GM19397 (cell line): ENCODE measurements around the gene TLE3.

Source experiments
- ATAC-seq: cut with Tn5 transposase; IDR thresholded peaks from one replicate; pipeline ENCODE4 v1.9.1; 2021; ENCODE audit warnings: mild to moderate bottlenecking, moderate library complexity; ENCODE audit not compliant: unreplicated experiment

Gene TLE3

DNA sequence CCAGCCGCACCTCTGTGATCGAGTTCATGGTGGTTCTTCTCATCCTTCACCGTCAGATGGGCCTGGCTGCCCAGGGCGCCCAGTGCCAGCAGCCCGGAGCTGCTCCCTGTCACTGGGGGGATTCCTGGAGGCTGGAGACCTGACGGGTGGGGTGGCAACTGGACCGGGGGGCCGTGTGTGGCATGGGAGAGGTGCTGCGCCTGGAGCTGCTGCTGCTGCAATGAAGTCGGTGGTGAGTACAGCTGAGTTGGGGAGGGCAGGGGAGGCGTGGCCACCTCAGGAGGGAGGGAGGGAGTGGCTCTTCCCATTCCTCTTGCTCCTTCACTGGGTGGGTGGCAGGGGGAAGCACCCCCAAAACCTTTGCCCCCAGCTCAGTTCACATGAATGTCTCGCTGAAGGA lies 31.7 kb downstream of the TLE3 start:
- no peak for ATAC-seq

DNA sequence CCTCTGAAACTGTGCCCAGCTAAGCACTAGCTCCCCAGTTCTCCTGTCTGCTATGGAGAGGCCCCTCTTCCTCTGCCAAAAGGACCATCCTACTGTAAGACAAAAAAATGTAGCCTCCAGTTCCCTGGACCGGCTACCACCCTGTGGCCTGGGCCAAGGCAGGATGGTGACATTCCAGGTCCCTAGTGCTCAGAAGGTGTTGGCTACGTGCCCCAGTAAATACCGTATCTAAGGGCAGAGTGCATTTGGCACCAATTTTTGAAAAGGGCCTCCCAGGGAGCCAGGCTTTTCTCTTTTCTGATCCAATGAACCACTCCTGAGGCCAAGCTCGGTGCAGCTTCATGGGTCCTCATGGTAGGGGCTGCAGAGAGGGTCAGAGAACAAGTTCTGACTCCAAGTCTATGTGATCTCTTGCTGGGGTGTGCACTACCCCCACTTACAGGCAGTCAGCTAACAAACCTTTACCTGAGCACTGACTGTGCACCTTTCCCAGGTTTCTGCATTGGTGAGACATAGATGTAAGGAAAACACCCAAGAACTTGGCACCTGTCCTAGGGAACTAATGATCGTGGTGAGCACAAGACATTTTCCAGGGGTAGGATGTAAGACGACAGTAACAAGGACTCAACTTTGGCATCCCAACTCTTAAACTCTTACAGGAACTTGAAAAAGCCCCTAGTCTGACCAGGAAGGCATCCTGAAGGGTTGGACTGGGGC lies 32.6 kb downstream of the TLE3 start:
- no peak for ATAC-seq

DNA sequence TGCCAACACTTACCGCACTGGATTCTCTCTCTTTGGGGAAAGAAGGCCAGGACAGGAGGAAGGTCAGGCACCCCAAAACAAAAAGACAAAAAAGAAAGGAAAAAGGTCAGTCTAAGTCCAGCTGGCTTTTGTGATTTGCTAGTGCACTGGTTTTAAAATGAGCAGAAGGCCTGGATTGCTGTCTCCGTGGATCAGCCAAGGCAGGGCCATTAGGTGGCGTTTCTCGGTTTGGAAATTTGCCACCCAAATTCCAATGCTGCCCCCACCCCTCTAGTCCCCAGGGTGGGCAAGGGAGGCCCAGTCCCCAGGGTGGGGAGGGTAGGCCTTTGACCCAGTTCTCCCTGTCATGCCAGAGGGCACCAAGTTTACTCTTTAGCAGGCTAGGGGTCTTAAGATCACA lies 33.3 kb downstream of the TLE3 start:
- ATAC-seq, result no peak

DNA sequence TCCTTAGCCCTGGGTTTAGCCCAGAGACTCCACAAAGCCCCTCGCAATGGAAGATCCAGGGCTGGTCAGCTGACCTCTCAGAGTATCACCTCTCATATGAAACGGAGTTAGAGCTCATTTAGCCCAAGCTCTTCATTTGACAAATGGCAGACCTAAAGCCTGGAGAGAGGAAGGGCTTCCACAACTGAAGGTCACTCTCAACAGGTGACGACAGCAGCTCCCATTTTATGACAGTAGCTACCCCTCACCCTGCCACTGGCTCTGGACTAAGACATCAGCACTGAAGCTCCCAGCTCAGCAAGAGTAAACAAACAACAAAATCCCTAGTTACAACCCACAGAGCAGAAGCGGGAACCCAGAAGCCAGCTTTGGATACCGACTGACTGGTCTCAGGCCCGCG lies 33.7 kb downstream of the TLE3 start:
- ATAC-seq, result no peak

DNA sequence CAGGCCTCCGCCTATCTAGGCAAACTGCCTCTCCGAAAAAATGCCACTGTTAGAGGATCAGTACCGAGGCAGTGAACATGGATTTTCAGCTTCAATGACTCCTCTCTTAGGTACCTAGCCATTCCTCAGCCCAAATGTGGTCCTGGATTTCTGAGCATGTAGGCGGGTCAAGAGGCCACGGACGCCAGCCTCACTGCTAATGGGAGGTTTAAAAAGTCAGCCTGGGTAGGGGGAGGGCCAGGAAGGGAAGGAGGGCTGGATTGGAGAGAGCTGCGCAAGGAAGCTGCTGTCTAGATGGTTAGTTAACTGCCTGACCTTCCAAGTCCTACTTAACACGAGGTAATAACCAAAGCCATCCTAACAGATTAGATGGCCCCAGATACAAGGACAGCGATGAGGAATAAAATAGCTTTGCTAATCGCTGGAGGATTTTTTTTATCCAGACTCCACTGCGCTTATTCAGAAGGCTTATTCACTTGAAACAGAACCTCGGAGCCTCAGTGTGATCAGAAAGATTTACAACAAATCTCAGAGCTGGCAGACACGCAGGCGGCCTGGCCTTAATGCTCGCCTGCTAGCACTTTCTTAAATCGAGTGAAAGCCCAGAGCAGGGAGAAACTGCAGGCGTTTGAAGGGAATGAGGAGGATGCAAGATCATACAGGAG lies 34.3 kb downstream of the TLE3 start:
- no peak for ATAC-seq

DNA sequence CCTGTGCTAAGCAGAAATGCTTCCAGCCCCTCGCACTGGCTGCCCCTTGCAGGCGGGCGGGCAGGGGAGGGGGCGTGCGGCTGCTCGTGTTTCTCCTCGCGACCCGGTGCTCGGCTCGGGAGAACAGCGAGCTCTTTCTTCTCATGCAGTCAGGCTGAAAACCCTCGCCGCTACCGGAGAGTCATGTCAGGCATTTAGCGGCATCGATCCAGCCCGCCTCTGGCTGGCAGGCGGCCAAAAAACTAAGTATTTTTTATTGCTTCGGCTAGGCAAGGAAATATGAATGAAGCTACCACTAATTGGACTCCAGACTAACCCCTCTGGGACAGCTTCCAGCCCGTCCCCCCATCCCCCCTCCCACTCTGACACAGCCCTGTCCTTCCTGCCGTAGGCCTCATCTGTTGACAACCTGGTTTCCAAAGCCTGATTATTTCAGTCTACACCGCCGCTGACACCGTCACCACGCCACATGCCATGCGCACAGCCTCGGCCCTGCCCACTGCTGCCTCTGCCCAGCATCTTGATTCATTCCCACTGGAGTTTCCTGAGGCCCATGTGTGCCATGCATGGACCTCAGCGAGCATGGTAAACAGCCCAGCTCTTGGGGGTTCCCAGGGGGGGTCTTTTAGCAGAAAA lies 35.3 kb downstream of the TLE3 start:
- ATAC-seq, result no peak

DNA sequence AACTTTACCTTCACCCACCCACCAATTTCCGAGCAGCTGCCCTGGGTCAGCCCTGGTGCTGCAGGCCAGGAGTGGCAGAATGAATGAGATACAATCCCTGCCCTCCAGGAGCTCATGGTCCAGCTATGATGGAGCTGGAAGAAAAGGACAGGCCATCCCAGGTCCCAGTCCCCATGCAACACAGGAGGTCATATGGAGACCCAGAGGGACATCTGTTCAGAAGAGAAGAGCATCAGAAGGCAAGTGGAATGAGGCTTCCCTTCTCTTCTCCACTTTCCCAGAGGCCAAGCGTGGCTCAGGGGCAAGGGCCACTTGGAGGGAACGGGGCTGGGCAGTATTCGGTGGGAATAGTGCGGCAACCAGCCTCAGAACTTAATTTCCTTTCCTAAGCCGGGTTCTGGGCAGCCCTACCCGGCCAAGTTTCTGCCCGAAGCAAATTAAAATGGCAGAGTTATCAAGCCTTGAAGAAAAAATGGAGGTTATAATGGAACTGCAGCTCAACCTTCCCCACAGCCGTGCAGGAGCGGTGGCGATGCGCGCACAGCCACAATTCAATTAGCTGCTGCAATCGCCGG lies 35.9 kb downstream of the TLE3 start:
- no peak for ATAC-seq

DNA sequence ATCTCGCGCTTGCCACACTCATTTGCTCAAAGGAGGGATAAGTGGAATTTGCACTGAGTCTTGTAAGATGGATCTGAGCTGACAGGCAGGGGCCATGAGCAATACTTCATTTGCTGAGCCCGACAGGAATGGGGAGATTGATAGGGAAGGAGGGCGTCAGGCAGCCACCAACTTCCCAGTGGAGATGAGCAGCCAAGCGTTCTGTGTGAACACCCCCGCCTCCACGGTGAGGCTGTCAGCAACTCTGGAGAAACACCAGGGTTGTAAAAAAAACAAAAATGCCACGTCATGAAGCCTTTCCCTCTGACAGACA lies 36.8 kb downstream of the TLE3 start:
- ATAC-seq, result no peak

DNA sequence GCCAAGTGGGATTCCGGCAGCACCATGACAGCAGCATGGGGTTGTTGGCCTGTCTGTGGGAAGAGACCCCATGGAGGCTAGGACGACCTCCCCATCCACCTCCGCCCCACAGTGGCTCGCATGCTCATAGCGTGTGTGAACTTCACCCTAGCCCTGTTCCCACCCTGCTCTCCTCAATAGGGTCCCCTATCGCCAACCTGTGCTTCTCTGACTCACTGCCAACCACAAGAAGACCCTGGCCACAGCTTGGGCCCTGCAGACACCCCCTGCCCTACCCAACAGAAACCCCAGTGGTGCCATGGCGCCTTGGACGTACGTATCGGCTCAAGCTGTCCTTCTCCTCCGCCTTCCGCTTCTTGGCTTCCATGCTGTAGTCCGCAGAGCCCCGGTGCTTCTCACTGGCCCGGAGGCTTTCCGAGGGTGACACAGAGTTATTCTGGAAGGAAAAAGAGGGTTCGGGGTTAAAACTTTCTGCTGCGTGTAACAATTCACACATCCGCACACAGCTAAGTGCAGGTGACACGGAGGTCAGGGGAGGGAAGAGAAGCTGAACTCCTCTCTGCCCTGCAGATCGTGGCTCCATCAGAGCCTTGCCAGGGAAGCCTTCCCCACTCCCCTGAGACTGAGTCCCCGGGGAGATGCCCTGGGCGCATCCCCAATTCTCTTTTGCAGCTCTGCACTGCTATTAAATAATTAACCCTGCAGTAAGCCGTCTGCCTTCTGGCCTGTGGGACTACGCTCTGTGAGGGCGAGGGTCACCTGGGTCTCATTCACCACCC lies 37.3 kb downstream of the TLE3 start:
- no peak for ATAC-seq

DNA sequence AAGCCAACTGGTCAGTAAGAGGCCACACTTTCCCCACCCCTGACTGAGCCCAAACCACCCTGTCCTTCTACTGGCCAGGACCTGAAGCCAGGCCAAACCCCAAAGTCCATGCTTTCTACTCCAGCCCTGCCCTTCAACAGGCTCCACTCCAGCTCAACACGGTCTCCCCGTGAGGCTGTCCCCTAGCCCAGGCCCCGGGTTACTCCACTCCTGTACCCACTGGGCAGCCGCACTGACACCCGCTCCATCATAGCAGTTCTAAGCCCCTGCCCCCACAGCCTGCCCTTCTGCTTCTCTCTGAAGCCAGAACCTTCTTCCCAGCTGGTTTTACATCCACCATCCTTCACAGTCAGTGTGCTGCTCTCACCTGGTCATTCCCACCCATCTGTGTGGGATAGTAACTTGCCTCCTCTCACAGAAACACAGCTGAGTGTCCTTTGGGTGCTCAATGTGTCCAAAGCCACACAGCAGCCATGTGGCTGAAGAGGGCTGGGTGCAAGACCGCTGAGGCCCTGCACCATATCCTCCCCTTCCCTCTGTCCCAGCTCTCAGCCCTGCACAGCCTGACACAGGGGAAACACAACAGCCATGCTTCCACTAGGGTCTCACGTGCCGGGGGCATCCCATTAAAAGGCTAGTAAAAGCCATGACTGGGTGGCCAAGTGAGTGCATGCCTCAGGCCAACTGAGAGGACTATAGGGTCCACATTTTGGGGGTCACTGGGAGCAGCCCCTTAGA lies 38.1 kb downstream of the TLE3 start:
- no peak for ATAC-seq

DNA sequence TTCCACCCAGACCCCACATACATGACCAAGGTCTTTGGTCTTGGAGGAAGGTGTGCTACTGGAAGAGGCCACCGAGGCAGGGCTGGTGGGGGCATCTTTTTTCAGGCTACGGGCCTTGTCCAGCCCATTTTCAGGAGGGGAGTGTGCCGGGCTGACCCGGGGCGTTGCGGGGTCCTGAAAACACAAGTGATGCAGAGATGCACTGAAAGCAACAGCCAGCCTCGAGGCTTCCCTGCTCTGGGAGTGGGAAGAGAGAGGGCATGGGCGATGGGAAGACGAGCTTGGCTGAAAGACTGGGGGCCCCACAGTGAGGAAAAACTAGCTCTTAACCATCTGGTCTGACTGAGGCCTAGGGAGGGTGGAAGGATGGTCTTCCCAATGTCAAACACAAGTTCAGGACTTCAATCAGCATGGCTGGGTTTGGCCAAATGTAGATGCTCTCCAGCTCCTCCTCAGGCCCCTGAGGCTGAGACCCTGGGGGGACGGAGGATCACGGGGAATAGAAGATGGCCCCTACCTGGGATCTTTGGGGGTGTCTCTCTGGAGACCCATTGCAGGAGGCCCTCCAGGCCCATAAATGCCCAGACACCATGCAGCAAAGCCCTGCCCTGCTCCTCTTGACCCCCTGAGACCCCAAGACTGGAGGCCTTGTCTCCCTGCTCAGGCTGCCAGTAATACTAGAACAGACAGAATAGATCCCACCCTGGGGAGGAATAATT lies 38.9 kb downstream of the TLE3 start:
- ATAC-seq, result no peak

DNA sequence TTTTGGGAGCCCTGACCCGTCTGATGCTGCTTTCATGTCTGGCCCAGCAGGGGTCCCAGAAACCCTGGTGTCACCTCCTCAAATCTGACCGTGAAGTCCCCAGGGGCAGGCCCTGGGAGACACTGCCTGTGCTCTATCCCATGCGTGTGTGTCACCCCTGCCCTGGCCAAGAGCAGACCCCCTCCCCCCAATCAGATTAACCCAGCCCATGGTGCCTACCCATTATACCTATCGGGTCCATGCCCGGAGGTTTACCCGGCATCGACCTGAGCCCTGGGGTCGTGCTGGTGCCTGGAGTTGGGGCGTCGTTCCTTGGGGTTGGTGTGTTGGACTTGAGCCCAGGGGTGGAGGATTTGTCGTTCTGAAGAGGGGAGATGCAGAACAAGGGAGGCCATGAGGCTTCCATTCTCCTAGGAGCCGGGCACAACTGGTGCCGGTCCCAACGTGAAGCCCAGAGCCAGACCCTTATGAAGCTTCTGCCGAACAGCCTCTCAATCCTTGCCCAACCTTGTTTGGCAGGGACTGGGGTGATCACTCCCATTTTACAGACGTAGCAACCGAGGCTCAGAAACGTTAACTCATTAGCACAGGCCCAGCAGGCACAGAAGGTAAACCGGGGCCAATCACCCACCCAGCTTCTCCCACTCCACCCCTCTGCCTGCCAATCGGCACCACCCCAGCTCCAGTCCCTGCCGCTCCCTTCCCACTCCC lies 39.6 kb downstream of the TLE3 start:
- no peak for ATAC-seq

DNA sequence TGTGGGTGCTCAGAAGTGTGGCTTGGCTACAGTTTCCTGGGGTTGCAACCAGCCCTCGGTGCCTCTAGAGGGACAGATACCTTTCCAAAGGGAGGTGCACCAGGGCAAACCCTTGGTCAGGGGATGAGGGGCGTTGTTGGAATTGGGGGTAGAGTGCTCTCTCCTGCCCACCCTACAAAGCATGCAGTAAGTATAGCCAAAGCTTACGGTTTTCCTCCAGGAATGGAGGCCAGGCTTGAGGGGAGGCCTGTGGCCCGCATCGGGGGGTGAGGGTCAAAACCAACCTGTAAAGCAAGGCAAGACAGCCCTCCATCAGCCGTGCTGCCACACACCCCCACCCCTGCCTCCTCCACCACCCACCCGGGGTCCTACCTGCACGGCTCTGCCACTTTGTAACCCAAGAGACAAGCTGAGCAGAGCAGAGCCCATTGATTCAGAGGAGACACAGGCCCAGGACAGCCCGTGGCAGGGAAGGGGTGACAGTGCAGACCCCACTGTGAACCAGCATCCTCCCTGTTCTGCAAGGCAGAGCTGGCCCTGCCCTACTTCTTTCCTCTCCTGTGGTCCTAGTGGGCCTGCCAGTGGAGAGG lies 41.5 kb downstream of the TLE3 start:
- ATAC-seq, result no peak

DNA sequence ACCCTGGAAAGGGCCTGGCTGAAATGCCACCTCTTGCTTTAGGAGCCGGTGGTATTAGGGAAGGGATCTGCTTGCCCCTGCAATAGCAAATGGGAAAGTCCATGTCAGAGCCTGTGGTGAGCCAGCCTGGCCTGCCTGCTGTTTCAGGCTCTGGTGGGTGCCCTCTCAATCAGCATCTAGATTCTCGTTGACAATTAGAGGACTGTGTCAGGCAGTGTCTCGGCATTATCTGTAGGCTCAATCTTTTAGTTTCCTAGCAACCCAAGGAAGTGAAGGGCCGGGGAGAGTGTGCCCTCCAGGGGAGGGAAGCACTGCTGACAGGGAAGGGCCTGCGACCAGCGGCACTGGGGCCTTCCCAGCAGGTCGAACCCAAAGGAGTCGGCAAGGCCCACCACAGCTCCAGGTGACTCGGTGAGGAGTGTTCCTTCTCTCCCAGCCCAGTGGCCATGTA lies 42.1 kb downstream of the TLE3 start:
- no peak for ATAC-seq

DNA sequence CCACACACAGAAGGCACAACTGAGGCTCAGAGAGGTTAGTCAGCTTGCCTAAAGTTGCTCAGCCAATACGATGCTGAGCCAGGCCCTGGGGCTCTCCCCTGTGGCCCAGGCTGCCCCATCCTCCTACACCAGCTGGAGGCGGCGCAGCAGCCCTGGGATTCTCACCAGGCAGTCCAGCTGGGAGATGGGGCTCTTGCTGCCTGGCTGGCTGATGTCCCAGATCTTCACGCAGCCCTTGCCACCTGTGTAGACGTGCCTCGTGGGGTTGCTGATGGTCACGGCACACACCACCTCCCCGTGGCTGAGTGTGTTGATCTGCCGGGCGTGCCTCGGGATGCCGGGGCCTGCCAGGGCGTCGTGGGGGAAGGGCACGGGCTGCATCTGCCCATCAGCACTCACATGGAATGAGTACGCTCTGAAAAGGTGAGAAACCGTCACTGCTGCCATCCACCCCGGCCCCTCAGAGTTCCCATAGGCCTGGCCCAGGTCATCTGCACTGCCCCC lies 42.8 kb downstream of the TLE3 start:
- no peak for ATAC-seq

DNA sequence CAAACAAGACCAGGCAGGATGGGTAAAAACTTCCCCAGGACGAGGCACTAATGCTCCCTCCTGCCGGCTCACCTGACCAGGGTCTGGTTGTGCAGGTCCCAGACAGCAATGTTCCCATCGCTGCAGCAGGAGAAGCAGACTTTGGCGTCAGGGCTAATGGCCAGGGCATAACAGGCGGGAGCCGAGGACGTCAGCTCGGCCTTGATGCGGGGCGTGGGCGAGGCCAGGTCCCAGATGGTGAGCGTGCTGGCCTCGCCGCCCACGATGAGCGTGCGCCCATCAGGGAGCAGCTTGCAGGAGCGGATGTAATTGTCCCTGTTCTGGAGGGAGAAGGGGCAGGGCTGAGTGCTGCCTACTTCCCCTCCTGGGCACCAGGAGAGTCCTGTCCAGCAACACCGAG lies 43.4 kb downstream of the TLE3 start:
- ATAC-seq, result no peak

DNA sequence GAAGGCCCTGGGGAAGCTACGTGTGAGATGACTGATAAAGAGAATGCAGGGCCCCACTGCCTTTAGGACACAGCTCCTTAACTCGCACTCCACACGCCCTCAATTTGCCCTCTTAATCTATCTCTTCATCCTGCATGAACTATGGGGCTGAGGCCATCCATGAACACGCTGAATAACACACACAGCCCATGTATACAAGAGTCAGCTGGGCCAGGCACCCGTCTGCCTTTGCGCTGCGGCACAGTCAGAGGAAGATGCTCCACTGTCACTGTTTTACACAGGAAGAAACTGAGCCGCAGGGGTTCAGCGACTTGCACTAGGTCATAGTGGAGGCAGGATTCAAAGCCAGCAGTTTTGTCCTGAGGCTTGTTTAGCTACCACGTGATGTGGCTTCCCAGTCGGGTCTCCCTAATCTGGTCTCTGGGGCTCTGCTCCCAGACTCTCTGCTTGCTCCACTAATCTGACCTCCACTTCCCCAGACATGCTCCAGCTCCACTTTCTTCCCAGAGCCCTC lies 43.9 kb downstream of the TLE3 start:
- ATAC-seq, result no peak

DNA sequence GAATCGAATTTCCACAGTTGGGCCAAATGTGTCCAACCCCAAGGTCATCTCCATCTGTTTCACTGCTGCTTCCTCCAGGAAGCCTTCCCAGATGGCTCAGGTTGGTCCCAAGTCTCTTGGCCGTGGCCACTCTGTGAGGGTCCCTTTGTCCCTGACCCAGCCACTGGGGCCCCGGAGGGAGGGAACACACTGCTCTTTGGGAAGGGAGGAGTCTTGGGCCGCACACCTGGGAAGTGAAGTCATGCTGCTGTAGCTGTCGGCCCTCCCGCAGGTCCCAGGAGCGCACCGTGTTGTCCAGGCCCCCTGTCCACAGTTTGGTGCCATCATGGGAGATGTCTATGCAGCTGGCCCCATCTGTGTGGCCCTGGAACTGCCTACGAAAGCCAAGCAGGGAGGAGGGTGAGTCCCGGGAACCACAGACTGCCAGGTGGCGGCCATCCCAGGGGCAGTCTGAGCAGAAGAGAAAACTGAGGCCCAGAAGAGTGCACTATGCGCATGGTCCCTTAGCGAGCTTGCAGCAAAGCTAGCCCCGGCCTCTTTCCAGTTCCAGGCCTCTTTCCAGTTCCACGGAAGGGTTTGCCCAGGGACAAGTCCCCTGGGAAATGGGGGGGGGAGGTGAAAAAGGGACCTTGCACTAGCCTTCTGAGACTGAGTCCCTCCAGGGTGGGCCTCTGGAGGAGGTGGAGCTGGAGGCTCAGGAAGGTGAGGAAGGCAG lies 44.6 kb downstream of the TLE3 start:
- ATAC-seq, result no peak
